ENCODE results near the gene C20orf204. TPM values are rescaled to one million over a fixed set of nuclear protein-coding genes. Genes with fewer than 3 reads are reported as not detected.

Gene C20orf204
- polyA plus RNA-seq, 12 donors, result 0.50 to 4.1 (median 0.78) TPM; not detected in 1

DNA sequence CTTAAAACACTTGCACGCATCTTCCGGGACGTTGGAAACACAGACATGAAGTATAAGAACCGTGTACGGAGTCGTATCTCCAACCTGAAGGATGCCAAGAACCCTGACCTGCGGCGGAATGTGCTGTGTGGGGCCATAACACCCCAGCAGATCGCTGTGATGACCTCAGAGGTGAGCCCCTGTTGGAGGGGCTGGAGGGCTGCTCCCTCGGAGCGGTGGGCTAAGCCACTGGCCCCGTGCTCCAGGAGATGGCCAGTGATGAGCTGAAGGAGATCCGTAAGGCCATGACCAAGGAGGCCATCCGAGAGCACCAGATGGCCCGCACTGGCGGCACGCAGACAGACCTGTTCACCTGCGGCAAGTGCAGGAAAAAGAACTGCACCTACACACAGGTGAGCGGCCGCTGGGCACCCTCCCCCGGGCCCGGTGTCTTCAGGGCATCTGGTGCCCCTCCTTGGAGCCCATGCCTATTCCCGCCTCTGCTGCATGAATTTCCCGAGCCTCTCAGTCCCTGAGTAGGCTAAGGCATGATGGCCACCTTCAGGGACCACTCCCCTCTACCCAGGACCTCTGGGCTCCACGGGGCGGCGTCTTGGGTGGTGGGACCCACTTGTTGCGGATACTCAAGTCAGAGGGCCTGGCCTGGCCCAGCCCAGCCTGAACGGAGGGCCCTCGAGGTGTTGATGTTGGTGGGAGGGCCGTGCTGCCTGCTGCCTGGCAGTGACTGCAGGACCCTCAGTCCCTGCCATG is 34.4 kb downstream of the C20orf204 start:
- DNase-seq, result no peak

DNA sequence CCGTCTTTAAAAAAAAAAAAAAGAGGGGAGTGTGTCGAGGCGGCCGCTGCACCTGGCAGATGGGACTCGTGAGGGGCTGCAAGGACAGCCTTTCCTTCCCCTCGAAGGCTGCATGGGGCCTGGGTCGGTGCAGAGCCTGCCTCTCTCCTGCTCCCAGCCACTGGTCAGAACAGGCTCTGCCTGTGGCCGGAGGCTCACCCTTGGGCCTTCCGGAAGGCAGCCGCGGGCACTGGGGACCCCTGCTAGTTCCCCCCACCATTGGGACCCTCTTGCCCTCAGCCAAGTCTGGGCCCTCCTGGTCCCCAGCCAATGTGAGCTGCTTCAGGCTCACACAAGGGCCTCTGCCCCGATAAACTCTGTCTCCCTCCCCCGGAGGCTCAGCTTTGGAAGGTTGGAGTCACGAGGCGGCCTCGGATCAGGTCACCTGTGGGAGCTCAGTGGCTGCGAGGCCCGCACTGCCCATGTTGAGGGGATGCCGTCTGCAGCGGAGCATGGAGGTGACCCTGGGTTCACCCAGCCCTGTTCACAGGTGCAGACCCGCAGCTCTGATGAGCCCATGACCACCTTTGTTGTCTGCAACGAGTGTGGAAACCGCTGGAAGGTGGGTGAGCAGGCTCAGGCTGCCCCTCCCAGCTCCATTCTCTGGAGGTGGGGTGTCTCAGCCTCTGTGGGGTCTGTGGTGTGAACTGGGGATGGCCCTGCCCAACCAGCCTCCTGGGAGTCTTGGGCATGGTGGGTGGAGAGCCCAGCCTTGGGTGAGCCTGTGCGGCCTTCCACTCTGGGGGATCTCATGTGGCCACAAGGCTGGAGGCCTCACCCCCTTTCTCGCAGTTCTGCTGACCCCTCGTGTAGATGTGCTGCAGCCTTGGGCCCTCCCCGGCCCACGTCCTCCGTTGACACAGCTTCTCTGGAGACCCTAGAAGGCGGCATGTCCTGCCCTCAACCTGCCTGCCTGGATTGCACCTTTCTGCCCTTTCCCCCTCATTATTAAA is 35.7 kb downstream of the C20orf204 start:
- DNase-seq, result no peak

DNA sequence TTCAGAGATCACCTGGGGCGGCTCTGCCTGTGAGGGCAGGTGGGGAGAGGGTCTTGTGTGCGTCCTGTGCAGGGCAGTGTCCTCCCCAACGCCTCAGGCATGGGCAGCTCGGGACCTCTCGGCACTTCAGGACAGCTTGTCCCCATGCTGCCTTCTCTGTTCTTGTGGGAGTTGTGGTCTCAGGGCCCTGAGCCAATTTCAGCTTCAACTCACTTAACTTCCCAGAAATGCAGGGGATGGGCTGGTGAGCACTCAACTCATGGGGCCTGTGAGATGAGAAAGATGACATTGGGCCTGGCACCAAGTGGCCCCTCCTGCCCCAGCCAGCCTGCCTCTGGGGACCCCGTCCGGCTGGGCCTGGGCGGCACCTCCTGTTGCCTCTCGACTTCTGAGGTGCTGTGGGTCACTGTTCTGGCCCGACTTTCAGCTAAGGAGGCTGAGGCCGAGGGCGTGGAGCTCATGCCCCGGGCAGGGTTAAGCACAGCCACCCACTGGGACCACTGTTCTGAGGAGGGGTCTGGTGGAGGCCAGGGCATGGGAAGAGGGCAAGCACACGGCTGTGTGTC is 36.6 kb downstream of the C20orf204 start:
- no peak for DNase-seq

DNA sequence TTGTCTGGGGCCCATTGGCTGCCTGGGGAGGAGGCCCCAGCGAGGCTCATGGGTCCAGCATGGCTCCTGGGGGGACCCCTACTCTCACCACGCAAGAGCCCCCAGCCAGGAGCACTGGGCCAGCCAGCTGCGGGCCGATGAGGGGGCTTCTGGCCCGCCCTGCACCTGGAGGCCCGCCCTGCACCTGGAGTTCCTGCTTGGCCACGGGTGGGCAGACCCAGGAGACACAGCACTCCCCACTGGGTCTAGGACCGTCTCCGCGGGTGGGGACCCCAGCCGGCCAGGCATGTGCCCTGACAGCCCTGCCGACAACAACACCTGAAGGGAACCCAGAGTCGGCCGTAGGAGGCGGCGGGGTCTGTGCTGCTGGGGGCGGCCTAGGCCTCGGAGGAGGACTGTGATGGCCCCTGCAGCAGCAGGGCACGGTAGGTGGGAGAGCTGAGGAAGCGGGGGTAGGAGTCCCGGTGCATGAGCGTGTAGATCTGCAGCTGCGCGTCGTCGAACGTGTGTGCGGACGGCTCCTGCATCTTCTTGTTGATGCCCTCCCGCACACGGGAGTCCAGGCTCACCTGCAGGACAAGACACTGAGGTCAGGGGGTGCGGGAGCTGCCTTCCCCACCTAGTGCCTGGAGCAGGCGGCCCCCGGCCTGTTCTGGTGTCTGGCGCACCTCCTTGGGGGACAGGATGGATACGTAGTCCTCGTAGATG is 37.6 kb downstream of the C20orf204 start:
- DNase-seq, result no peak

DNA sequence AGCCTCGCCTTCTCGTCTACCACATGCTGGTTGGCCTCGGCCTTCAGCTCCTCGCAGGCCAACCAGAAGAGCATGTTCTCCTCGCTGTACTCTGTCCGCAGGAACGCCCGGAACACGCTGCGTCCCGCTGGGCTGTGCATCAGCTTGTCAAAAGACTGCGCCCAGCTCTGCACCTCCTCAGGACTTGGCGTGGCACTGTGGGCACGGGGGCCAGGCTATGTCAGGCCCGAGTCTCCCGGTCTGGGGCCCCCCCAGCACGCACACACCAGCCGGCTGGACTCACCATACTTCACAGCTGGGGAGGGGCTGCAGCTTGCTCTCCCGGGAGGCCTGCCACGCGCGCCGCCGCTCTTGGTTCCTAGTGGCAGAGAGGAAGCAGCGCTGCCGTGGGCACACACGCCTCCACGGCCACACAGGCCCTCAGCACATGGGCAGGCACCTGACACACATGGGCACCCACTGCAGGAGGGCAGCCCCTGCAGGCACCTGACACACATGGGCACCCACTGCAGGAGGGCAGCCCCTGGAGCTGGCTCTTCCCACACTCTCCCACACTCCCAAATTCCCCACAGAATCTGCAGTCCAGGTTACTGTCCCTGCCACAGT is 38.3 kb downstream of the C20orf204 start:
- DNase-seq, result no peak

DNA sequence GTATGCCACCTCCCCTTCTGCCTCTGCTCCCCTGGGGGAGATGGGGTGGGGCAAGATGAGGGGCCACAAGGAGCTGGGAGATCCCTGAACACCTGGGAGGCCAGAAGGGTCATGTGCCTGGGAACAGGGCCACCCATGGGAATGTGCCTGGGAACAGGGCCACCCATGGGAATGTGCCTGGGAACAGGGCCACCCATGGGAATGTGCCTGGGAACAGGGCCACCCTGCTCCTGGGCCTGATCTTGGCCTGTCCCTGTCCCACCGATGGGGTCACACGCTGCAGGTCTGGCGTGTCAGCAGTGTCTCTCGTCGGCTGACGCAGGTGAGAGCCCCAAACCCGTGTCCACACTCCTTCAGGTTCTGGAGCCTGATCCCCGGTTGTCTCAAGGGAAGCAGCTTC is 39.0 kb downstream of the C20orf204 start:
- DNase-seq, result no peak

DNA sequence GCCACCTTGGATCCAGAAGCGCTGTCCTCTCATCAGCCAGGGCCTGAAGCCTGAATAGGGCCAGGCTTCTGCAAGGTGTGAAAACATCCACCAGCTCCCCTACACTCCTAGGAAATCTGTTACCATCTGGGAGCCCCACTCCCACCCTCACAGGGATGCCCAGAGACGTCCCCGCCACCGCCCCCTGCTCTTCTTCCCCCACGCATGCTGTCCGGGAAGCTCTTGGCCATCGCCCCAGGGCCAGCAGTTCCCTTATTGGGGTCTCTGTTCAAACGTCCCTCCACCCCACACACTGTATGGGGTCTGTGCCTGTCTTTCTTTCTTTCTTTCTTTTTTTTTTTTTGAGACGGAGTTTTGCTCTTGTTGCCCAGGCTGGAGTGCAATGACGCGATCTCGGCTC is 39.6 kb downstream of the C20orf204 start:
- DNase-seq, result no peak

DNA sequence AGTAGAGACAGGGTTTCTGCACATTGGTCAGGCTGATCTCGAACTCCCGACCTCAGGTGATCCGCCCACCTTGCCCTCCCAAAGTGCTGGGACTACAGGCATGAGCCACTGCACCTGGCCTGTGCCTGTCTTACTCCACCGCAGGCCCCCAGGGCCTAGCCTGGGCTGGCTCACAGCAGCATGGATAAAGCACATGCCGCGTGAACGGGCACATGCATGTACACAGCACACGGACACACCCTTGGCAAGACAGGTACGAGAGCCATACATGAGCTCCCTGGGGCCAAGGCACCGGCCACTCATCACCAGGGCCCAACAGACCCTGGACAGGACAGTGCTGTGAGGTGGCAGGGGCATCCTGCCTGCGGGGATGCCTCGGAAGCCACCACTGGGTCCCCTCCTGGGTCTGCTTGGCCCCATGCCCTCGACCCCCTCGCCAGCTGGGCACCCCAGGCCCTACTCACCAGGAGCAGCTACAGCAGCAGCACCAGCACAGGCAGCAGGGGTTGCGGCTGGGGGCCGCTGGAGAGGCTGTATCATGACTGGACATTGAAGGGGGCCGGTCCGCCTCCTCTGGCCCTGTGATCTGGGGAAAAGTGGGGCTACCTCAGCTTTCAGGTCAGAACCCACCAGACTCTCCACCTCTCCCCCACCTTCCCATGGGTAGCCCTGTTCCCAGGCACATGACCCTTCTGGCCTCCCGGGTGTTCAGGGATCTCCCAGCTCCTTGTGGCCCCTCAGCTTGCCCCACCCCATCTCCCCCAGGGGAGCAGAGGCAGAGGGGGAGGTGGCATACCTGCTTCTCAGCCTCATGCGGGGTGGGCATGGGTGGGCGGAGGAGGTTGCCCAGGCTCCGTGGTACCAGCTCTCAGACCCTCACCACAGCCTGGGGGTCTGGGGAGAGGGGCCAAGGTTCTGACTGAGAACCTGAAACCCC is 40.3 kb downstream of the C20orf204 start:
- DNase-seq, result no peak

DNA sequence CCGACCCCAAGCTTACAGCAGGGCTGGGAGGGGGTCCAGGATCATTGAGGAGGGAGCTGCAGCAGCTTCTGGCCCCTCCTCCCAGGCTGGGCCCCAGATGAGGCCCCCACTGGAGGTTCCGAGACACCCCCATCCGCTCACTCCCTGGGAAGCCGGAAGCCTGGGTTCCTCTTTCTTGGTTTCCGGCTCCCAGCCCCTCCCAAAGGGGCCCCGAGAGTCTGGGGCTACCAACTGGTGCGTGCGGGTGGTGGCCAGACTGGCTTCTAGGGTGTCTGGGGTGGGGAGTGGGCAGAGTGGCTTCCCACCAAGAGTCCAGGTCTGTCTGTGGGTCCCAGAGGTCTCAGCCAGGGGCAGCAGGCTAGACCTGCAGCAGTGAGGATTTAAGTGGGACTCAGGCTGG is 41.1 kb downstream of the C20orf204 start:
- no peak for DNase-seq

DNA sequence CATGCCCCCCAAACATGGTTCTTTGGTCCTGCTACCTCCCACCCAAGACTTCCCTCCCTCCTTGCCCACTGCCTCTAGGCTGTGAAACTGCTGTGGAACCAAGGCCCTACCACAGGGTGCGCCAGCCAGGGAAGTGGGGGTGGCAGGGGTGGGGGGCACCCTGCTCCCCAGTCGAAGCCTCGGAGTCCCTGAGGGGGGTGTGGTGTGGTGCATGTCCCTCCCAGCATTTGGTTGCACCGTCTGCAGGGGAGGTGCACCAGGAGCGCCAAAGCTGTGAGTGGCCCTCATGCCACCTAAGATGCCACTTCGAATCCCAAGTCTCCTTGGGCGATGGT is 41.5 kb downstream of the C20orf204 start:
- no peak for DNase-seq

DNA sequence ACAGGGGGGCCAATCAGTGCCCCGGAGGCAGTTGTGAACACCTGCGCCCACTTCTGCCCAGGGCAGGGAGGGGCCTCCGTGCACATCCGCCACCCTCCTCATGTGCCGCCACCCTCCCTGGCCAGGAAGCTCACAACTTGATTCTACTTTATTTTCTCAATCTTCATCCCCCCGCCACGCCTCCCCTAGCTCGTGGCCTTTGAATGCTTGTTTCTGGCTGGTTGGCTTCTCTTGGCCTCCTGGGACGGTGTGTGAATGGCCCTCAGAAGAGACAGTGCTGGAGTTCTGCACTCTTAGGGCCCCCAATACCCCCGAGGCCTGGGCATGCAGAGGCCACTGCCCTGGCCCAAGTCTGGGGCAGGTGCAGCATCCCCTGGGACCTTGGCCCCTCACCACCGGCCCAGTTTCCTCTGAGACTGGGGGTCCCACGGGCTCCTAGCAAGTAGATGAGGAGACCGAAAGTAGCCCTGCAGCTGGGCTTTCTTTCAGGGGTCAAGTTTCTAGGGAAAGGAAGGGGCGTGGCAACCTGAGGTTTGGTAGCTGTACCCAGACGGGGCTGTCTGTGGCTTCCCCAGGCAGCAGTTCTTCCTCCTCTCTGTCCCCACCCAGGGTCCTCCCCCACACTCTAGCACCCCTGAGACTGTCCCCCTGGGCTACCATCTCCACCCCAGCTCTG is 42.0 kb downstream of the C20orf204 start:
- no peak for DNase-seq

DNA sequence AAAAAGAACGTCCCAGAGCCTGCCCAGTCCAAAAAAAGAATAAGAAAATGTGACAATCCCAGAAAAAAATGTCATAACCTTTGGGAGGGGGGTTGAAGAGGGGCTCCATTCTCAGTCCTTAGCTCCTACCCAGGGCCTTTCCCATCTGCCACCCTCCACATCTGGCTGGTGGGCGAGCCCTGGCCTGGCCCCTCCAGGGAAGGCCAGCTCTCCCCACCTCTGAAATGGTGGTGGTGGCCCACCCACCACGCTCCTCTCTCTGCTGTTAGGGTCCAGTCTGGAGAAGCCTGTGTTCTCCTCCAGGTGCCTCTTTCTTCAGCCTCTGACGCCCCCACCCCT is 42.9 kb downstream of the C20orf204 start:
- DNase-seq, result no peak

DNA sequence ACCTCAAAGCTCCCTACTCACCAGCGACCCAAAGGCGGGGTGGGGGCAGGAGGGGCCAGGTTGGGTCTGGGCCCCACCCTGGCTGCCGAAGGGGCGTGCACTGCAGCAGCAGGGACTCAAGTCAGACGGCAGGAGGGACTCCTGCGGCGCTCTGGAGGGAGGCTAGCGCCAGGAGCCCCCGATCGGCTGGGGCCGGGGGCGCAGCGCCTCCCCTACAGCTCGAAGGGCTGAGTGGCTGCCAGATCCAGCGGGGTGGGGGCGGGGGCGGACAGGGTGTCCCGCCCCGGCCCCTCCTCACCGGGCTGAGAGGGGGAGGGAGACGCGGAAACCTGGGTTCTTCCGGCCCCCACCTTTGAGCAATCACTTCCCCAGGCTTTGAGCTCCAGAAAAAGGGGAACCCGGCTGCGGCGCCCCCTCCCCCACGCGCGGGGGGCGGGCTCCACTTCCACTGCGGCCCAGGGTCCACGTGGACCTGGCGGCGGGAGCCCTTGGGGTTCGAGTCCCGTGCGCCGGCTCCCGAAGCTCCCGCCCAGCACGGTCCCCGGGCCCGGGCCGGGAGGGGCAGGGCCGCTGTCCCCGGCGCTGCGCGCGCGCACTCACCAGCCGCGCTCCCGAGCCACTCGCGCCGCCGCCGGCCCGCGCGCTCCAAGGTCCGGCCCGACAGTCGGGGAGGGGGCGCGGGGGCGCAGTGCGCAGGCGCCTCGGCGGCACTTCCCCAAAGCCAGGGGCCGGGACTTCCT is 43.5 kb downstream of the C20orf204 start, which contains the start of gene RGS19:
TSS of gene RGS19 (minus strand) at position 246 of the 740 bp plus-strand sequence. CDS start 2,632 bp downstream, outside the sequence.
- DNase-seq, result peak; percentile 80

DNA sequence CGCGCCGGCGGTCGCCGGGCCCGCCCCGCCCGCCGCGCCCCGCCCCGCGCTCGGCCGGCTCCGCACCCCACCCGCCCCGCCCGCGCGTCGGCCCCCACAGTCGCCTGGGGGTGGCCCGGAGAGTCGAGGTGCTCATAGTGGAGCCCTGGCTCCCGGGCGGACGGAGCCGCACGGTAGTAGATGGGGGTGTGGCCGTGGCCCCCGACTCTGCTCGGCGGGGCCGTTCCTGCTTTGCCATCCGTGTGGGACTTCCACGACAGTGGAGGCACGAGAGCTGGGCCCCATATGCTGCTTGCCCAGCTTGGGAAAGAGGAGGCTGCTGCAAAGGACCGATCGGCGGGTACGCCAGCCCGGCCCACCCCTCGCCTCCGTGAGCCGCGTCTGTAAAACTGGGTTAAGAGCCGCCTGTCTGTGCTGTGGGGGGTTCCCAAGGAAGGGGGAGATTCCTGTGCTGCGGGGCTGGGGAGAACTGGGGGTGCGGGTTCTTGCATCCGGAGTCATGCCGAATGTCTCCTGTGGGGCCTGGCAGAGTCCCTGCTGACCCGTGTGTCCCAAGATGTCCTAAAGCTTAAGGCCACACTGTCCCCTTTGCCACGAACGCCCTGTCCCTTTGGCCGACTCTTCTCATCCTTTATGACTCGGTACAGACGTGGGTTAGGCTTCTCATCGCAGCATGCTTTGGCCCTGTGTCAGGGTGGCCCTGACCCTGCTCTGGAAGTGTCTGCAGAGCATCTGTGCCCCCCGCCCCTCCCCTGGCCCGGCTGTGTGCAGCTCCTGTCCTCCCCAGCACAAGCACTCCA is 44.2 kb downstream of the C20orf204 start, which contains the start of gene OPRL1:
TSS of gene OPRL1 (plus strand) at position 70 of the 800 bp plus-strand sequence. CDS start 12,639 bp downstream, outside the sequence.
- DNase-seq, result no peak

DNA sequence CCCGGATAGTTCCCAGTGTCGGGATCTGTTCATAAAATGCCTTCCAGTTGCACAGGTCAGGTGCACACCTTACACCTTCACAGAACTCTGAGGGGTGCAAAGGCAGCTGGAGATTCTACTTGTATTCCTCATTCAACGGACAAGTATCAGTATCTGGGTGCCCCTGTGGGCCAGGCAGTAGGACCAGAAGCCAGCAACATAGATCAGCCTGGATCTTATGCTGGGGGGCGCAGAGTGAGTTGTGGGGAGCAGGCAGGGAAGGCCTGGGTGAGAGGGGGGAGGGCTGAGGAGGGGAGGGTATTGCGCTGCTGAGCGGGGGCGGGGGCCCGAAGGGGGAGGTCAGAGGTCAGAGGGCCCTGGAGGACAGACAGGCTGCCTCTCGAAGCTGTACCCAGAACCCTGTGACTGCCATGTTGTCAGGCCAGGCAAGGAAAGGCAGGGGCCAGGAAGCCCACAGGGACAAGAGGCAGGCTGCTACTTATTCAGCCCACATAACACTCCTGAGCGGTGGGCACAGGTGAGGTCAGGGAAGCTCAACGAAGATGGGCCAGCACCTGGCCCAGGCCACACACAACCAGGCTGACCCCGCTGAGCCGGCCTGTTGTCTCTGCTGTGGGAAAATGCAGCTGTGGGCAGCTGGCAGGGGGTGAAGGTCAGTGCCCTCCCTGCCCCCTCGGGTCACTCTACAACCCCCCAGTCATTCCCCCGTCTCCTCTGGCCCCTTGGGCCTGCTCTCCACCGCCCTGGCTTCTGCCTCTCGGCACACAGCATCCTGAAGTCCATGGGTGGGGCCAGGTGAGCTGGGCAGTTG is 45.0 kb downstream of the C20orf204 start:
- DNase-seq, result no peak

DNA sequence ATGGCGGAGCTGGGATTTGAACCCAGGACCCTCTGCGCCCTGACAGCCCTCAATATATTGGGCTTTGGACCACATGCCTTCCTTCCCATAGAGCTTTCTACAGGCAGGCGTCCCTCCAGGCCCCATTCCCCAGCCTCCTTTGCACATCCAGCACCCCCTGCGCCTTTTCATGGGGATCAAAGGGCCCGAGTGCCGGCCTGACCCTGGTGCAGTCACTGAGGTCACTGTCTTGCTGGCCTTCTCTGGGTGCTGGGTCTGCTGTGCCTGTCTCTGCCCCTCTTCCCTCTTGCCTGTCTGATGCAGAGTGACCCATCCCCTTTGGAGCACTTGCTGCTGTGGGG is 45.6 kb downstream of the C20orf204 start:
- no peak for DNase-seq

DNA sequence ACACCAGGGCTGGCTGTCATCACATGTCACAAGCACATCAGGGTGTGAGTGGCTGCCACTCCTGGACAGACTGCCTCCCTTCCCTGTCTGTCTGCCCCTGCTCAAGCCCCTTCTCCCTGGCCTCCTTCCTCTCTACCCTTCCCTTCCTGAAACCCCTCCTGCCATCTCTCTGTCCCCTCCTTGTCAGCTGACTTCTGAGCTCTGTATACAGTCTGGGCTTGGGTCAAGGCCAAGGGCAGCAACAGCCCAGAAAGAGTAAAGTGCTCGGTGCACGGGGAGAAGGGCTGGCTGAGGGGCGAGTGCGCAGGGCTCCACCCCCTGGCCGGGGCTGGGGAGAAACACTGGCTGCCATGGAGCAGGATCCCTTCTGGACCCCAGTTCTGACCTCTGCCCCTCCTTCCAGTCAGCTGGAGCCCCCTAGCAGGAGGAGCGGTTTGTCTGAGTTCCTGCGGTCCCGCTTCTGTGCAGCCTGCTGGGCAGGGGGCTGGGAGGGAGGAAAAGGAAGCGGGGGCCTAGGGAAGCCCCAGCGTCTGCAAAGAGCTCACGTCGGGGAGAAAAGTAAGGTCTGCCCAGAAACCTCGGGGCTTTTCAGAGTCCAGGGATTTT is 46.2 kb downstream of the C20orf204 start:
- DNase-seq, result no peak
